ENCODE measurements around the gene AOPEP.

Gene AOPEP

DNA sequence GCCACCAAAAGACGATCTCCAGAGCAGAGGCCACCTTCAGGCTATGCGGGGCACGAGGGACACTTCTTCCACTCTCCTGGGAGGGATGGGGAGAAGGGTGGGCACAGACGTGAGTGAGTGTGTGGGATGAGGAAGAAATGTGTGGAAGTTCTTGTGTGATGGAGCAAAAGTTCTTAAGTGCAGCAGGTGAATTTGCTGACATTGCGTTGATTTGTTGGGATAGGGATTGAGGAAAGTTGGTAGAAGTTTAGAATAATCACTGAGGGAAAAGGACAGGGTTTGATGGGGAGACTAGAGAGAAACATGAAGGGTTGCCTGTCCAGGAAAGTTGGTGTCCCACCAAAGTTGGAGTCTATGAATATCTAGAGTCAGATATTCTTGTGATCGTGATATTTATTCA, 2.2 kb downstream of the AOPEP start:
- intact Hi-C loops (cut with DNase I; ENCODE audit: low total_unique reads): no loop called here
- Histone ChIP-seq H3K27me3 (no peaks in the 10 kb centered on the region), H3K4me1 (peaks cover 0 to 15% (median 10%) of the 10 kb centered on the region in 4 donors), H3K27ac (no peak overlapping the region), H3K9me3 (no peaks in the 10 kb centered on the region), H3K4me3 (no peak overlapping the region), H3K36me3 (peaks cover 0 to 3% (median 0%) of the 10 kb centered on the region in 3 donors)
- TF ChIP-seq, protein P1, sequence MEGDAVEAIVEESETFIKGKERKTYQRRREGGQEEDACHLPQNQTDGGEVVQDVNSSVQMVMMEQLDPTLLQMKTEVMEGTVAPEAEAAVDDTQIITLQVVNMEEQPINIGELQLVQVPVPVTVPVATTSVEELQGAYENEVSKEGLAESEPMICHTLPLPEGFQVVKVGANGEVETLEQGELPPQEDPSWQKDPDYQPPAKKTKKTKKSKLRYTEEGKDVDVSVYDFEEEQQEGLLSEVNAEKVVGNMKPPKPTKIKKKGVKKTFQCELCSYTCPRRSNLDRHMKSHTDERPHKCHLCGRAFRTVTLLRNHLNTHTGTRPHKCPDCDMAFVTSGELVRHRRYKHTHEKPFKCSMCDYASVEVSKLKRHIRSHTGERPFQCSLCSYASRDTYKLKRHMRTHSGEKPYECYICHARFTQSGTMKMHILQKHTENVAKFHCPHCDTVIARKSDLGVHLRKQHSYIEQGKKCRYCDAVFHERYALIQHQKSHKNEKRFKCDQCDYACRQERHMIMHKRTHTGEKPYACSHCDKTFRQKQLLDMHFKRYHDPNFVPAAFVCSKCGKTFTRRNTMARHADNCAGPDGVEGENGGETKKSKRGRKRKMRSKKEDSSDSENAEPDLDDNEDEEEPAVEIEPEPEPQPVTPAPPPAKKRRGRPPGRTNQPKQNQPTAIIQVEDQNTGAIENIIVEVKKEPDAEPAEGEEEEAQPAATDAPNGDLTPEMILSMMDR (IDR thresholded peaks at IDR 0.05): no peak
- DNase-seq: no peak

DNA sequence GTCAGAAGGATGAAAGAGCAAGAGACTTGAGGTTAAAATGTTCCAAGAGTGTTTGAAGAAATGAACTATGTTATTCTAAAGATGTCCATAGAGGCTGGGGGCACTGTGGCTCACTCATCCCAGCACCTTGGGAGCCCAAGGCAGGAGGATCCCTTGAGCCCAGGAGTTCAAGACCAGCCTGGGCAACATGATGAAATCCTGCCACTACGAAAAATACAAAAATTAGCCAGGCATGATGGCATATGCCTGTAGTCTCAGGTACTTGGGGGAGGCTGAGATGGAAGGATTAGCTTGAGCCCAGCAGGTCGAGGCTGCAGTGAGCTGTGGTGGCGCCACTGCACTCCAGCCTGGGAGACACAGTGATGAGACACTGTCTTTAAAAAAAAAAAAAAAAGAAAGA, 2.7 kb downstream of the AOPEP start:
- H3K4me3 ChIP-seq: no peak overlapping the region
- H3K36me3 ChIP-seq: peaks cover 0 to 8% (median 0%) of the 10 kb centered on the region in 3 donors
- H3K27me3 ChIP-seq: no peaks in the 10 kb centered on the region
- DNase-seq: no peak
- peaks cover 0 to 15% (median 10%) of the 10 kb centered on the region in 4 donors for H3K4me1 ChIP-seq
- TF ChIP-seq, protein P1 (IDR thresholded peaks at IDR 0.05): no peak
- intact Hi-C loops (cut with DNase I; ENCODE audit: low total_unique reads): no loop called here
- H3K9me3 ChIP-seq: no peaks in the 10 kb centered on the region
- H3K27ac ChIP-seq: no peak overlapping the region

DNA sequence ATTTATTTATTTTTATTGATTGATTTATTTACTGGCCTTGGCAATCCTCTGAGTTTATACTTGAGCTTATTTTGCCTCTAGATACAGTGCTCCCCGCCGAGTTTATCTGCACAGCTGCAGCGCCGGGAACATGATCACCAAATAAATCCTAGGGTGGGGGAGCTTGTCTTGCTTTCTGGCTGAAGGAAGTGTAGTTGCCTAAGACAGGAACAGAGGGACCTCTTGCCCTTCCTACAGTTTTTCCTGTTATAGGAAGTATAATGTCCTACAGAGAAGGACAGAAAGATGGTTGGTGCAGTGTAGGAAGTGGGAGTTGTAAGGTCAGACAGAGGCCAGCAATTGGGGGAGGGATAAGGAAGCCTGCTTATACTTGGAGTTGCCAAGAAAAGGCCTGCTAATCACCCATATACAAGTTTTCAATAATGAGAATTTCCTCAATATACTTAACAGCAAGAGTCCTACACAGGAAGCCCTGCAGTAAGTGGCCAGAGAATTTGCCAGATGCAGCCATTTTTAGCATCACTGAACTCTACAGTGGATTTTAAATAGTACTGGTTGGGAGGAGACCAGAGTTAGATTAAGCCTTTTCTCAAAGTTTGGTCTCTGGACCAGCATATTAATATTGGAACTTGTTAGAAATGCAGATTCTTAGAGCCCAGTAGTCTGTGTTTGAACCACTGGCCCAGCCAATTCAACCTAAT, 7.7 kb downstream of the AOPEP start:
- Histone ChIP-seq H3K27me3 (no peaks in the 10 kb centered on the region), H3K9me3 (no peaks in the 10 kb centered on the region), H3K27ac (no peak overlapping the region), H3K4me1 (no peaks in the 10 kb centered on the region), H3K4me3 (no peak overlapping the region), H3K36me3 (peaks cover 0 to 12% (median 0%) of the 10 kb centered on the region in 3 donors)
- TF ChIP-seq, protein P1 (IDR thresholded peaks at IDR 0.05): no peak
- intact Hi-C loops (cut with DNase I; ENCODE audit: low total_unique reads): no loop called here
- no peak for DNase-seq

DNA sequence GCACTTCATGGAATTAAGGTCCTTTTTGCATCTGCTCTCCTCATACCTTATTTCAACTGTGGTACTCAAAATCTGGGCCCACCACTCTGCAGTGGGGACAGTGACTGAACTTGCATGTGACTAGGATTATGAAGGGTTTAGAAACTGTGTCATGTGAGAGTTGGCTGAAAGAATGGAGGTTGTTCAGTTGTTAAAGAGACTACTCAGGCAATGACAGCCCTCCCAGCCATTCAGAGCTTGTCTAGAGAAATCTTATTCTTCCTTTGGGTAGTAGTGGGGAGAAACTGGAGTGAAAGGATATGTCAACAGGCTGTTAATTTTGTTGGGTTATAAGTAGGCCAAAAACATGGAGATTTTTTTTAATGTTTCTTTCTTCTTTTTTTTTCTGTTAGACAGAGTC, 10.3 kb downstream of the AOPEP start:
- TF ChIP-seq, protein P1 (IDR thresholded peaks at IDR 0.05): no peak

DNA sequence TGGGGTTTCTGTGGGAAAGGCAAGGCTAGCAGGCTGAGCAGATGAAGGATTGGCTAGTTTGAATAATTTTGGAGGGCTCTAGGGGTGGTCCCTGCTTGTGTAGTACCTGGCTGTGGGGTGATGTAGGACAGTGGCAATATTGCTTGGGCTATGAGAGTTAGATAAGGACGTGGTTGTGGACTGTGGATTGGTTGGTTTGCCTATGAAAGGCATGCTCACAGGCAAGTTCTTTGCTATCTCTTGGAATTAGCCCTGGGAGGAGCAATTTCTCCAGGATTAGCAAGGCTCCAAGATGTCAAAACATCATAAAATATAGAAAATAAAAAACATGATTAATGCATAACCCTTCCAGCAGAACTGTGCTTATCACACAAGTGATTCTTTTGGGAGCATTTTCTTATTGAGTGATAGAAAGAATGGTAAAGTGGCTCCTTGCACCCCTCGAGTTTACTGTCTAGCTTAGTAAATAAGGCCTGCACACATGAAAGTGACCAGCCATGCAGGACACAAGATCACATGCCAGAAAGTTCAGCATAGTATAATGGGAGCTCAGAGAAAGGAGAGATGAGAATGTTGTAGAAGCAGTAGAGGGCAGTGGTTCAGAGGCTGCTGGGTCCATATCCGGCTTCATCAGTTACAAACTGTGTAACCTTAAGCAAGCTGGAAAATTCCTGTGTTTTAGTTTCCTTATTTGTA, 13.8 kb downstream of the AOPEP start:
- H3K4me3 ChIP-seq: no peak overlapping the region
- no peak for DNase-seq
- no peaks in the 10 kb centered on the region for H3K36me3 ChIP-seq
- intact Hi-C loops (cut with DNase I; ENCODE audit: low total_unique reads): no loop called here
- peaks cover 0 to 11% (median 2%) of the 10 kb centered on the region in 4 donors for H3K4me1 ChIP-seq
- TF ChIP-seq, protein P1 (IDR thresholded peaks at IDR 0.05): no peak
- no peaks in the 10 kb centered on the region for H3K9me3 ChIP-seq
- H3K27ac ChIP-seq: peak overlapping the region in 1 of 2 donors; percentile 31
- H3K27me3 ChIP-seq: no peaks in the 10 kb centered on the region

More for the DNA sequence above, 10.3 kb downstream of the AOPEP start:
- H3K4me3 ChIP-seq: no peak overlapping the region
- DNase-seq: no peak
- no peak overlapping the region for H3K27ac ChIP-seq
- intact Hi-C loops (cut with DNase I; ENCODE audit: low total_unique reads): no loop called here
- H3K36me3 ChIP-seq: peaks cover 0 to 12% (median 0%) of the 10 kb centered on the region in 3 donors
- H3K4me1 ChIP-seq: peaks cover 0 to 11% (median 2%) of the 10 kb centered on the region in 4 donors
- H3K27me3 ChIP-seq: no peaks in the 10 kb centered on the region
- H3K9me3 ChIP-seq: no peaks in the 10 kb centered on the region

All from tibial artery (tissue), 4 donors.